ENCODE results near the gene KCNT1. TPM values are rescaled to one million over a fixed set of nuclear protein-coding genes. Genes with fewer than 3 reads are reported as not detected.

KCNT1 gene
- total RNA-seq, 1 experiment from 2014 or later = 0.17 TPM

DNA sequence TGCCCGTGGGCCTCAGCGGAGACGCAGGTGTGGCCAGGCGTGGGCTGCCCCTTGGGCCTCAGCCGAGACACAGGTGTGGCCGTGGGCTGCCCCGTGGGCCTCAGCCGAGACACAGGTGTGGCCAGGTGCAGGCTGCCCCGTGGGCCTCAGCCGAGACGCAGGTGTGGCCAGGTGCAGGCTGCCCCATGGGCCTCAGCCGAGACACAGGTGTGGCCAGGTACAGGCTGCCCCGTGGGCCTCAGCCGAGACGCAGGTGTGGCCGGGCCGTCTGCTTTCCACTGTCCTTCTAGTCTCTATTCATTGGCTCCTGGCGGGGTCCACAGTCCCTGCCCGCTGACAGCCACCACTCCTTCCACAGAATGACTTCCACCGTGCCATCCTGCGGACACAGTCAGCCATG lies 56.1 kb downstream of the KCNT1 start:
- BruUV-seq (replicated peaks) = no TSS peak
- CTCF ChIA-PET = no interaction called here
- Histone ChIP-seq H4K20me1 (ENCODE audit: insufficient read depth) (no peaks in the 10 kb centered on the region), H3K4me3 (replicated peaks in 1 of 2; ENCODE audit: low read depth in 1 of 2, low read length in 2 of 2) (no peak overlapping the region), H3K9ac (ENCODE audit: low read length) (no peak overlapping the region), H3K79me2 (ENCODE audit: insufficient read depth, low read length) (no peaks in the 10 kb centered on the region), H3K4me1 (ENCODE audit: control insufficient read depth in 1 of 2, insufficient read depth in 2 of 2, low read length in 2 of 2) (no peaks in the 10 kb centered on the region), H3K4me2 (ENCODE audit: low read length) (no peak overlapping the region), H3K27ac (ENCODE audit: low read depth, low read length) (no peak overlapping the region), H3K36me3 (ENCODE audit: control insufficient read depth in 1 of 2, insufficient read depth in 2 of 2, low read length in 2 of 2) (no peaks in the 10 kb centered on the region), H2AFZ (ENCODE audit: low read depth, low read length, poor library complexity, severe bottlenecking) (no peak overlapping the region), H3K27me3 (ENCODE audit: insufficient read depth, low read length) (no peaks in the 10 kb centered on the region), H3K9me2 (ENCODE audit: insufficient read depth) (no peaks in the 10 kb centered on the region), H3K9me3 (ENCODE audit: control insufficient read depth in 1 of 2, insufficient read depth in 1 of 2, low read depth in 1 of 2, low read length in 2 of 2) (no peaks in the 10 kb centered on the region)
- TF ChIP-seq YY1 (IDR thresholded peaks at IDR 0.05; ENCODE audit: extremely low read depth, insufficient replicate concordance, low read depth, low read length) = no peak
- ATAC-seq (no peak), DNase-seq (ENCODE audit: low read depth, low spot score) (no peak)
- intact Hi-C loops (cut with micrococcal nuclease) = no loop called here
- POLR2A ChIA-PET = no interaction called here
- RAD21 ChIA-PET (ENCODE audit: low non-redundant PET in 1 of 2, low total read pairs in 2 of 2, uncharacterized antibody in 2 of 2, unreplicated experiment in 2 of 2) = no interaction called here

DNA sequence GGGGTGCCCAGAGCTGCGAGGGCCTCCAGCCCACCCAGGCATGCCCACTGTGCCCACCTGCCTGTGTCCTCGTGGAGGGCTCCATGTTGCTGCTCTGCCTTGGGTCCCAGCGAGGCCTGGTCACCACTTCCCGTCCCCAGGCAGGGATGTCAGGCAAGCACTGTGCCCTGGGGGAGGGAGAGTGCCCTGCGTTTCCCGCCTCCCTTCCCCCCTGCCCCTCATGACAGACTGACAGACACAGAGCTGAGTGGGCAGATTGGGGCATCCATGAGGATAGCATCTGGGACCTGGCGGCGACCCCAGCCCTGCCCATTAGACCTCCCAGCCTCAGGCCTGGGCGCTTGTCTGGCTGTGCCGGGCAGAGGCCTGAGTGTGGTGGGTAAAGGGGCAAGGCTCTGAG lies 56.9 kb downstream of the KCNT1 start:
- Histone ChIP-seq H4K20me1 (ENCODE audit: insufficient read depth) (no peaks in the 10 kb centered on the region), H3K9me3 (ENCODE audit: control insufficient read depth in 1 of 2, insufficient read depth in 1 of 2, low read depth in 1 of 2, low read length in 2 of 2) (no peaks in the 10 kb centered on the region), H3K36me3 (ENCODE audit: control insufficient read depth in 1 of 2, insufficient read depth in 2 of 2, low read length in 2 of 2) (no peaks in the 10 kb centered on the region), H3K27ac (ENCODE audit: low read depth, low read length) (no peak overlapping the region), H3K4me1 (ENCODE audit: control insufficient read depth in 1 of 2, insufficient read depth in 2 of 2, low read length in 2 of 2) (no peaks in the 10 kb centered on the region), H2AFZ (ENCODE audit: low read depth, low read length, poor library complexity, severe bottlenecking) (no peak overlapping the region), H3K9ac (ENCODE audit: low read length) (no peak overlapping the region), H3K4me3 (replicated peaks in 1 of 2; ENCODE audit: low read depth in 1 of 2, low read length in 2 of 2) (no peak overlapping the region), H3K9me2 (ENCODE audit: insufficient read depth) (no peaks in the 10 kb centered on the region), H3K27me3 (ENCODE audit: insufficient read depth, low read length) (no peaks in the 10 kb centered on the region), H3K4me2 (ENCODE audit: low read length) (no peak overlapping the region), H3K79me2 (ENCODE audit: insufficient read depth, low read length) (no peaks in the 10 kb centered on the region)
- POLR2A ChIA-PET = no interaction called here
- CTCF ChIA-PET = no interaction called here
- RAD21 ChIA-PET (ENCODE audit: low non-redundant PET in 1 of 2, low total read pairs in 2 of 2, uncharacterized antibody in 2 of 2, unreplicated experiment in 2 of 2) = no interaction called here
- BruUV-seq (replicated peaks) = no TSS peak
- no peak for ATAC-seq
- TF ChIP-seq JUND (IDR thresholded peaks at IDR 0.05) (no peak), YY1 (IDR thresholded peaks at IDR 0.05; ENCODE audit: extremely low read depth, insufficient replicate concordance, low read depth, low read length) (no peak), CBX3 (IDR thresholded peaks at IDR 0.05; ENCODE audit: low read depth) (no peak), RAD21 (IDR thresholded peaks at IDR 0.05; ENCODE audit: low read depth) (no peak), EZH2 (IDR thresholded peaks at IDR 0.05) (no peak), EZH2phosphoT487 (IDR thresholded peaks at IDR 0.05; ENCODE audit: borderline replicate concordance) (no peak), ZNF274 (IDR thresholded peaks at IDR 0.05; ENCODE audit: low read depth, low read length) (no peak), SP1 (IDR thresholded peaks at IDR 0.05; ENCODE audit: low read depth) (no peak), CEBPB (IDR thresholded peaks at IDR 0.05; ENCODE audit: low read depth) (no peak), POLR2A (IDR thresholded peaks at IDR 0.05; ENCODE audit: borderline replicate concordance, extremely low read depth, insufficient read depth, insufficient read length) (no peak)
- TF ChIP-seq, protein P1, sequence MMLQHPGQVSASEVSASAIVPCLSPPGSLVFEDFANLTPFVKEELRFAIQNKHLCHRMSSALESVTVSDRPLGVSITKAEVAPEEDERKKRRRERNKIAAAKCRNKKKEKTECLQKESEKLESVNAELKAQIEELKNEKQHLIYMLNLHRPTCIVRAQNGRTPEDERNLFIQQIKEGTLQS (IDR thresholded peaks at IDR 0.05) = no peak
- no peak for DNase-seq (ENCODE audit: low read depth, low spot score)
- intact Hi-C loops (cut with micrococcal nuclease) = no loop called here

Data from HCT116 (cell line).